Activated naive CD8-positive, alpha-beta T cell treated with anti-CD3 and anti-CD28 coated beads, Interleukin-2, amount 50 U/mL, for 16 hours (primary cell): ENCODE measurements around the gene MCRS1.
"Not testable (repeated sequence)": the region's sequence is repeated elsewhere in the genome, so short reads cannot be mapped to it uniquely, and the experiment has no call there.

ENCODE experiments used
- DNase-seq: peaks from one replicate; pipeline ENCODE4 v3.0.0-alpha.2; 2020; ENCODE audit warnings: low read depth, low spot score

MCRS1 gene

DNA sequence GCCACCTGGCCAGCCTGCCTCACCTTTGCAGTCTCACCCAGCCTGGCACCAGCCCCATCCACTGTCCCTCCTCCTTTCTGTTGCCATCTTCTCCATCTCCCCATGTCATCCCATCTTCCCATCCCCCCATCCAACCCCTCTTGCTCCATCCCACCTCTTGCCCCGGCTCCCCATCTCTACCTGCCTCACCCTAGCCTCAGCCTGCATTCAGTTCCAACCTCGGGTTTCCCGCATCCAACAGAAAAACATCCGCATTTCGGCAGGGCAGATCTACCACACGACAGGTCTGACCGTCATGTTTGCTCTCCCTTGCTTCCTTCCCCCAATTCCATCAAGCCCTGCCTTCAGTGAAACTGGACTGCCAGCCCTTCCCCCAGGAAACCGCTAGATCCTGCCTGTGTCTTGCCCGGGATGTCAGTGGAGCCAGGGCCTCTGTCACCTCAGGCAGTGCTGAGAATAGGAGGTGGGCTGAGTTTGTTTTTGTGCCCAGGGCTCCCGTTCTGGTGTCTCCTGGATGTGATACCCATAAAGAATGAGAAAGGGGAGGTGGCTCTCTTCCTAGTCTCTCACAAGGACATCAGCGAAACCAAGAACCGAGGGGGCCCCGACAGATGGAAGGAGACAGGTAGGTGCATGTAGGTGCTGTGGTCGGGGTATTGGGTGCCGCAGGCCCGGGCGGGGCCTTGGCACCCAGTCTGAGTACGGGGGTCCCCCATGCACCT, 26.6 kb downstream of the MCRS1 start:
- no peak for DNase-seq

DNA sequence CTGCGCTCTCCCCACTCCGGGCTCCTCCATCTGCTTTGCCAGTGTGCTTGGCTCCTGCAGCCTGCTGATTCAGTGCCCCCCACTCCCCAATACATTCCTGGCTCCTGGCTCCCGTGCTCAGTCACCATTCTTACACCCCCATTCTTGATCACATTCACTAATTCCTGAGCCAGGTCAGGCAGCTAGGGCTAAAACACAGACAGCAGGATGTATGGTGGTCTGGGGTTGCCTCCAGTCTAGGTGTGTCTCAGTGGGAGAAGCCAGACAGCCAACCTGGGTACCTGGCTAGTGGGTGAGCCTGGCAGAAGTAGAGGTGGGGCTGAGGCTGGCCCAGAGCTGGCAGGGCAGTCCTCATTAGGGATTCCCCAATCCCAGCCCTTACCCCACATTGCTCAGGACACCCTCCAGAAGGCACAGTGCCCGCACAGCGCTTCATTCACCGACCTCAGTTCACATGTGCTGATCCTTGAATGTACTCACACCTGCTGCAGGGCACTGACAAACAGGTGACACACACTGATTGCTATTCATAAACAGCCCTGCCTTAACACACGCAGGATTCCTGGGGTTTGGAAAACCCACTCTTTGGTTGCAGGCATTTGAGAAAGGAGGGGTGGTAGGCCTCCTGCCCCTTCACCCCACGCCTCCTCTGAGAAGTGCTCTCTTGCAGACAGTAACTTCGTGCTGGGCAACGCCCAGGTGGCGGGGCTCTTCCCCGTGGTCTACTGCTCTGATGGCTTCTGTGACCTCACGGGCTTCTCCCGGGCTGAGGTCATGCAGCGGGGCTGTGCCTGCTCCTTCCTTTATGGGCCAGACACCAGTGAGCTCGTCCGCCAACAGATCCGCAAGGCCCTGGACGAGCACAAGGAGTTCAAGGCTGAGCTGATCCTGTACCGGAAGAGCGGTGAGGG, 27.5 kb downstream of the MCRS1 start:
- no peak for DNase-seq

DNA sequence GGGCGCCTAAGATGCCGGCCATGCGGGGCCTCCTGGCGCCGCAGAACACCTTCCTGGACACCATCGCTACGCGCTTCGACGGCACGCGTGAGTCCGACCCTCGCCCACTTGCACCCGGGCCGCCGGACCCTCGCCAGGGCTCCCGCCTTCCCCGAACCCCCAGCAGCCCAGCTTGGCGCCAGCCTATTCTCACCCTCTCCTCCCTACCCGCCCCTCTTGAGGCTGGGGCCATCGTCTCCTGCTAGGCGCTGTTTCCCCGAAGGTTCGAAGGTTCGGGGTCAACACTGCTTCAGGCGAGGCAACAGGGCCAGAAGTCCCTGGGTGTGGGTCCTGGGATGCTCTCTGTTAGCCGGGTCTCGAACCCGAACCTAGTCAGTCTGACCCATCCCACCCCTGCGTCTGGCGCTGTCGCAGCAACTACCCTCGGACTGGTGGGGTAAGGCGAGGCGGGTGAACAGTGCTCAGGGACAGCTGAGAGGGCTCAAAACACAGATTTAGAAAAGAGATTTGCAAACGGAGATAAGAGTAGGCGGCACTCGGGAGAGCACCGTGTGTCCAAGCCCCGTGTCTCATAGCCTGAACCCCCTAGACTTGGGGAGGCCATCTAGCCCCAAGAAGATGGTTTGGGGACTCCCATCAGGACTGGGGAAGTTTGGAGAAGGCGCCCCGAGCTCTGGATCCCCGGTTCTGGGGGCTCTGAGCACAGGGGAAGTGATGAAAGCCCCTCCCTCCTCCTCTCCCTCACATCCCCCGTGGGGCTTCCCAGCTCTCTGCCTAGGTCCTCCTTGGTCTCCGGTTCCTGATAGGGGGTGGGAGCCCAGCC, 28.3 kb downstream of the MCRS1 start:
- no peak for DNase-seq

DNA sequence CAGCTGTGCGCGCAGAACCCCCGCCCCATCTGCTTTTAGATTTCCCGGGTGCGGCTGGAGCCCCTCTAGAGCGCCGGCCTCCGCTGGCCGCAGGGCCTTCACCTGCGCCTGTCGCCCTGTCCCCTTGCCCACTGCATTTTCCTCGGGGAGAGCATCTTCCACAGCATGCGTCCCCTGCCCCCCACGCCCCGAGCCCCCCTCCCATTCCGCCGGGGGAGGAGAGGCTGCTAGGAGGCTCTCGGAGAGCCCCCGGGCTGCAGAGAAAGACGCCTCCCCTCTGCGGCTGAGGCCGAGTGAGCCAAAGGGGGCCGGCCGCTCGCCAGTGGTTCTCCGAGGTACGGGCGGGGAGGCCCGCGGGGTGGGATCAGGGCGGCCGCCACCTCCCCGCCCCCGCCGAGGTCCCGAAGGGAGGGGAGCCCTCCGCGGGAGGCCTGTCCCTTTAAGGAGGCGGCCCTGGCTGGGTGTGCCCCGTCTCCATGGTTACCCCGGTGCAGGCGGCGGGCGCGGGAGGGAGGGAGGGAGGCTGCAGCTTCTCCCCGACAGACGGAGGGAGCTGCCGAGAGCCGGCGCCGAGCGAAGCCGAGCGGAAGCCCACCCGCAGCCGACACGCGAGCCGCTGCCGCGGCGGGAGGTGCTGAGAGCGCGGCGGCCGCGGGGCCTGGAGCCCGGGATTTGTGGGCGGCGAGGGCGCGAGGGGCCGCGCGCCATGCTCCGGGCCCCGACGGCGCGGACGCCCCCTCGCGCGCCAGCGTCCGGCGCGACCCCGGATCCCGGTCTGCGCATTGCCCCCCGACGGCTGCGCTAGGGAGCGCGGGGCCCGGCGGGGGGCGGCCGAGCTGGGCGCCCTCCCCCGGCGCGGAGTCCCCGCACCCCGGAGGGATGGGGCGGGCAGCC, 29.2 kb downstream of the MCRS1 start, which contains the start of gene KCNH3:
TSS of gene KCNH3 (plus strand) at position 521 of the 894 bp plus-strand sequence. CDS start 387 bp downstream, outside the sequence.
- DNase-seq: peak; percentile 77

DNA sequence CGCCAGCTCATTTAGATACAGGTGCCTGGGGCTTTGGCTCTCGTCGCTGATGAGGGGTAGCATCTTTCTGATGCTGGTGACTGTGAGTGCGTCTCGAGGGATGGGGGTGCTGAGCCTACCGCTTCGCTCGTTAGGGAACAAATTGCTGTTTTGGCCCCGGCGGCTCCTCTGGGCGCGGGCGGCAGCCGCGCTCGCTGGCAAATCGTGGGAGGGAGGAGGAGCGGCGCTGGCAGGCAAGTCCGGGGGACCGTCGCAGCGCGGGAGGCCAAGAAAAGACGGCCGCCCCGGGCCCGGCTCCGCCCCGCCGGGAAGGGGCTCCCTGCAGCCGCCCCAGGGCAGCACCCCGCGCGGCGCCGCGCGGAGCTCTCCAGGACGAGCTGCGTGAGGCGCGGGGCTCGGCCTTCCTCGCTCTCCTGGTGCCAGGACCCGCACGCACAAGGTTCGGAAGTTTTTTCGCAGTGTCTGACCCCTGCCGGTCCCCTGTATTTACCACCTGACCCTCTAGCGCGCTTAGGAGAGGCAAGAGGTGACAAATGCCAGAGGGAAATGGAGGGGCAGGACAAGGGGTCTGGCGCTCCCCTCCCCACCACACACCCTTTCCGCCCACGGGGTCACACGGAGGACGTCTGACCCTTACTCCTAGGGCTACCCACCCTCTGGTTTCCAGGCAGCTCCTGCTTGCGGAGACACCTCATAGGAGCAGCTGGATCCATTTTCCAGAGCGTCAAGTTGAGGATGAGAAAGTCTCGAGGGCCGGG, 30.0 kb downstream of the MCRS1 start:
- DNase-seq: no peak

DNA sequence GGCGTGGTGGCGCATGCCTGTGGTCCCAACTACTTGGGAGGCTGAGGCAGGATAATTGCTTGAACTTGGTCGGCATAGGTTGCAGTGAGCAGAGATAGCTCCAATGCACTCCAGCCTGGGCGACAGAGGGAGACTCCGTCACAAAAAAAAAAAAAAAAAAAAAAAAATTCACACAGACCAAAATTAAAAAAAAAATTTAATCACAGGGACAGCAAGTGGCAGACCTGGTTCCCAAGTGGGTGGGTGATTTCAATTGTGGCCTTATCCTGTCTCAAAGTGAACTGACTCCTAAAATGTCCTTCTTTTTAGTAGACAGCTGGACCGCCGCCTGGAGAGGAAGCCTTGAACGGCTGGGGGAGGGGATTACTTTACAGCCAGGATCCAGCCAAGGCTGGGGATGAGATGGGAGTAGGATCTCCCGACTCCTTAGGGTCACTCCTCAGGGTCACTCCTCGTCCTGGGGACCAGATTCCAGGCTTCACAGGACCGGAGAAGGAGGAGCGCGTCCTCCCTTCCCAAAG, 30.7 kb downstream of the MCRS1 start:
- no peak for DNase-seq

DNA sequence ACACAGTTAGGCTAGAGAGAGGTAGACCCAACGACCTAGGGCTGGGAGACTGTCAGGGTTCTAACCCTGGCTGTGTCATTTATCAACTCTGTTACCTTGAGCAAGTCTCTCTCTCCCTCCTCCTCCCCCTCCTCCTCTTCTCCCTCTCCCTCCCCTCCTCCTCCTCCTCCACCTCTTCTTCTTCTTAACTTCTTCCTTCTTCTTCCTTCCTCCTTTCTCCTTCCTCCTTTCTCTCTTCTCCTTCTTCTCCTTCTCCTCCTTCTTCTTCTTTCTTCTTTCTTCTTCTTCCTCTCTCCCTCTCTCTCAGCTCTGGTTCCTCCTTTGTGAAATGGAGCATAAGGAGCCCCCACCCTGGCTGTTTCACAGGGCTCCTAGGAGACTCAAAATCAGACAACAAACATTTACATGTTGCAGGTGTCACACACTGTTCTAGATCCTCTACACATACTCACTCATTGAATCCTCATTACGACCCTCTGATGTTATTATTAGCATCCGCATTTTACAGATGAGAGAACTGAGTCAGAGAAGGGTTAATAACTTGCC, 31.3 kb downstream of the MCRS1 start:
- no peak for DNase-seq

DNA sequence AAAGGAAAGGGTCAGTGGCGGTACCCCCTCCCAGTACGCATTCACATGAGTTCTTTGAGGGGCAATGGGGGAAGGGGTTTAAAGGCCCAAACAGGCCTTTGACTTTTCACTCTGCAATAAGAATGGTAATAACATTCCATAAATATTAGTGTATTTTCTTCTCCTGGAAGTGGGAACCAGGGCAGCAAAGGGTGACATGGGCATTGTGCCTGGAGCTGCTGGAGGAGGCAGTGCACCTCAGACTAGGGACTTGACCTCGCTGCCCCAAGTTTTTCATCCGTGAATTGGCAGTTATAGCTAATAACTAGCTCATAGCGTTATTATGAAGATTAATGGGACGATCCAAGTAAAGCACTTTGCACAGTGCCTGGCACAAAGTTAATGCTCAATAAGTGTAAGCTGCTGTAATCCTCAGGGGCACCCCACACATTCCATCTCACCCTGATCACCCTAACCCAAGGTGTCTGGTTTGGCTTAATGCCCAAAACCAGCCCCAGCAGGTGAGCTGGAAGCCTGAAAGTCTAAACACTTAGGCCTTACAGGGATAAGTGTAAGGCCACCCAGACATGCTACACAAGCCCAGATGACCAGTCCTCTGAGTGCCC, 31.9 kb downstream of the MCRS1 start:
- no peak for DNase-seq

DNA sequence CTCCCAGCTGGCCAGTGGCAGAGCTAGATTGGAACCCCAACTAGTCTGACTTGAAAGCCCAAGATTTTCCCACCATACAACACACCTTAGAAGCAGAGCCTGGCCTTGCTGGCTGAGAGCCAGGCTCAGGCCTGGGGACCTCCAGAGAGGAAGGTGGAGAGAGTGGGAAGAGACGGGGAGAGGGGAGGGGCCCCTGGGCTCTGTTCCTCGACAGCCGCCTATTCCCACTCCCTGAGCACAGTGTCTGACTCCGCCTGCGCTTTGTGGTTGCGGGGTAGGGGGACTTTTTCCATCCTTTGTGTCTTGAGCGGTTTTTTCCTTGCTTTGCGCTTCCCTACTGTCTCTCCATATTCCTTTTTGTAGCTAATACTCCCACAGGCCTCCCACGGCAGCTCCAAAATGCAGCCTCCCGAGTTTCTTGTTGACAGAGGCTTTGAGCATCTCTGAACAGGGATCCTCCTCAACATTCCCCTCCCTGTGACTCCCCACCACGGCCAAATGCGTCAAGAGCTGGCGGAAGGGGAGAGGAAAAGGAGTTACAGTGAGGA, 33.1 kb downstream of the MCRS1 start:
- DNase-seq: no peak

DNA sequence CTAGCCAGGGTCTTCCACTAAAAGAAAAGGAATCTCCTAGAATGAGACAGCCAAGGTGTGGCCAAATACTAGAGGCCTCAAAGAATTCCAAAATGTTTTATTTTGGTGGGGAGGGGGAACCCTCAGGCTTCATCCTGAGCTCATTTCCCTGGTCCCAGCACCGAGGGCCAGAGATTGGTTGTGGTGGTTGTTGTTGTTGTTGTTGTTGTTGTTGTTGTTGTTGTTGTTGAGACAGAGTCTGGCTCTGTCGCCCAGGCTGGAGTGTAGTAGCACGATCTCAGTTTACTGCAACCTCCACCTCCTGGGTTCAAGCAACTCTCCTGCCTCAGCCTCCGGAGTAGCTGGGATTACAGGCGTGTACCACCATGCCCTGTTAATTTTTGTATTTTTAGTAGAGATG, 33.8 kb downstream of the MCRS1 start:
- not testable (repeated sequence) for DNase-seq

DNA sequence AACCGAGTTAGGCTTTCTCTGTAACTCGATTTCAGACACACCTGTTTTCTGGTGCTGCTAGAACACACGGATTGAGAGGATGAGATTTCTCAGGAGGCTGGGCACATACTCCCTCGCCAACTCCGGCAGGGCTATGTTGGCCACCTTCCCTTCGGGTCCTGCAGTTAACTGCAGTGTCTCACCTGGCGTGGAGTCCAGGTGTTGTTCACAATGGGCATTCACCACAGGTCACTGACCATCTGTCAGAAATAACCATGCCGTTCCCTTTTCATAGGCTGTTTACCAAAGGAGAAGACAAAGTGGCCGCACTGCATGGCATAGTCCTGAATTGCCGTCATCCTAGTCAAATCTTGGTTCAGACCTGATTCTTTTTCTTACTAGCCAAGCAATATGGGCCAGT, 34.6 kb downstream of the MCRS1 start:
- no peak for DNase-seq

DNA sequence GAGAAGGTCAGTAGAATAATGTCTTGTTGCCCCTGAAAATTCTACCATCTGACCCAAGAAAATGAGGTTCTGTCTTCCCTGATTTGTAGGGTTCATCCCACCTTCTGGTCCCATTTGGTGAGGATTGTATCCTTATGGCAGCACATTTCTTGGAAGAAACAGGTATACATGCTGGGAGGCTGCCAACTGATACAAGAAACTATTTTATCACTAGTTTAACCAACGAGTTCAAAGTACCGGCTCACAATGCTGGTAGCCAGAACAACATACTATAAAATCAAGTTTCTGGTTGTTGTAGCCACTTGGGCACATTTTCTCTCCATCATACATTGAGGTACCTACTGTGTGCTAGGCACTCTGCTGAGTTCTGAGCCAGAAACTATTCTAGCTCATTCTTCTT, 36.2 kb downstream of the MCRS1 start:
- no peak for DNase-seq

DNA sequence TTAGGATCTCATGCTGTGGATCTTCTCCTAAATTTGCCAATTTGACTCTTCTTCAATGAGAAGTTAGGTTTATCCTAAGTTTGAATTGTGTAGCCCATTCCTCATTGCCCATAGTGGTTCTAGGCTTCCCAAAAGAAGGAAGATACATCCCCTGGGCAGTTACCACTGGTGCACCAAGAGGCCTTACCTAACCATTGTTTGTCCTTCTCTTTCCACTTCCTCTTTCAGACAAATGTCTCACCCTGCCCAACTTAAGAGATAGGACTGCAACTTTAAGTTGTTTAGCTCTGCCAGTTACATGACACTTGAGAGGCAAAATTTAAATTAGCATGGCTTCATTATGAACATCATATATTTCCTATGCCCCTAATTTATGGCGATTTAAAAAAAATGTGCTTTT, 38.5 kb downstream of the MCRS1 start:
- no peak for DNase-seq

DNA sequence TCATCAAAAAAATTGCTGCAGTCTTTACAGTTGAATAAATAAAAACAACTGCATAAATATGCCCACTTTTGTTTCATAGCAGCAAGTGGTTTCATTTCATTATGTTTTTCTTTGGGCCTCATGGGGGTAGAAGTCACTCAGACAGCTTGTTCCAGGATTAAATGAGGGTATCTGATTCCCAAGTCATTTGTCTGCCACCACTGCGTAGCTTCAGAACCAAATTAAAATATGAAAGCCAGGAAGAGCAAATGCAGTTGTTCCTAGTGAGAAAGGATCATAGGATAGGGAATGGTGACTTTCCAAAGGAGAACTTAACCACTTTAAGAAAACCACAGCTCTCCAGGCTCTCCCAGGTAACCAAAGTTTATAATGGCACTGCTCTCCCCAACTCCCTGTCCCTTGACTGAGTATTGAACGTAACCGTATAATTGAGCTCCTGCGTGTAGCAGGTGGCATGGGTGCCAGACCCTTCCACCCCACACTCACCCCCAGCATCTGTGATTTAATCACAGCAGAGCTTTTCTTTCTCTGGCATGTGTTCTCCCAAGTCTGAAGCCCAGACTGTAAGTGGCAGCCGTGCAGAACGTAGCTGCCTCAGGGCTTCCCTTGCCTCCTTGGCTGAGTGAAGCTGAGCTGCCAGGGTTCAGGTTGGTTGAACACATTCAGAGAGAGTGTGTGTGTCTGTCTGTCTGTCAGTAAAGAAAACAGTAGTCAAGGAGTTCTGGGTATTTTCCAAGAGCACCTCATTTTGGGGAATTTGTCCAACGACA, 40.4 kb downstream of the MCRS1 start:
- no peak for DNase-seq

DNA sequence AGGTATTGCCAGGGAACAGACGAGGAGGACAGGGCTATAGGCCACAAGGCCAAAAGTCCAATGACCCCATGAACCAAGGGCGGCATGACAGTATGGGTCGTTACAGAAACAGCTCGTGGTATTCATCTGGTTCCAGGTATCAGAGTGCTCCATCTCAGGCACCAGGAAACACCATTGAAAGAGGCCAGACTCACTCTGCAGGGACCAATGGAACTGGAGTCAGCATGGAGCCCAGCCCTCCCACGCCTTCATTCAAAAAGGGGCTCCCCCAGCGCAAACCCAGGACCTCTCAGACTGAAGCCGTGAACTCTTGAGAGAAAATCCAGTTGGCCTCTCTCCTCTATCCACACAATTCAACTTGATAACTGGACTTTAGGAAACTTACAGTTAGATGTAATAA, 42.0 kb downstream of the MCRS1 start:
- DNase-seq: no peak

DNA sequence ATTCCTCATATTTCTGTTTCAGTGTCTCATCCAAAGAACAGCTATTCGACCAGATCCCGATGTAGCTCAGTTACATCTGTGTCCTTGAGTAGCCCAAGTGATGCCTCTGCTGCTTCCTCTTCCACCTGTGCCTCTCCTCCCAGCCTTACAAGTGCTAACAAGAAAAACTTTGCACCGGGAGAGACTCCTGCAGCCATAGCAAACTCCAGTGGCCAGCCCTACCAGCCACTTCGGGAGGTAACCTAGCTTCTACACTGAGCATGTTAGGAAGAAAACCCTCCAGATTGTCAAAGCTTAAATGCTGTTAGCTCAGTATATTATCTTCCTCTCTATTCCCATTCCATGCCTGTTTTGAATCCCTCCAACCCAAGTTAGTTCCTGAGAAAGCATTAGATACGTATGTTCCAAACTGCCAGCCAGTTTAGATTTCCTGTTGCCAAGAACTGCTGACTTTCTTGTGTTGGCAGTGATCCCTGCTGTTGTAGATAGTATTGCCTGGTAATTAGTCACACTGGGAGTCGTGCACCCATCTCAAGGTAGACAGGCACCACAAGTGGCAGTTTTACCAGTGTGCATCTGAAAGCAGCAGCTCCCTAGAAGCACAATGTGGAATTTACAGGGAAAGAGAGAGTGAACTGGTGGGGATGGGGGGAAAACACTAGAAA, 43.1 kb downstream of the MCRS1 start:
- no peak for DNase-seq

DNA sequence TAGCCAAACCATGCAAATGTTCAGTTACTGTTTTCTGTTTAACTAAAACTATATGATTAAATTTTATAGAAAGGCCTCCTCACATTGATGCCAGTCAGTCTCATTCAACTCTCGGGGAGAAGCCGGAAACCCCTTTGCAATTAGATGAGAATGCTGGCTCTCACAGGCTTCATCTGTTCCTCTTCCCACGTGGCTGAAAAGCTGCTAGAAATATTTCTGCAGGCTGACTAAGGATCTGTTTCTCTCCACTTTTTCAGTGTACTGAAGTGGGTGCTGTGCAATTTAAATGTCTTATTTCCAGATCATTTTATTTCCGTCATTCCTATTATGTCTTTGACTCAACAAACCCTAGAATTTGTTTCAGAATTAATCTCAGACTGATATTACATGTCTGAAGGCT, 46.6 kb downstream of the MCRS1 start:
- no peak for DNase-seq

DNA sequence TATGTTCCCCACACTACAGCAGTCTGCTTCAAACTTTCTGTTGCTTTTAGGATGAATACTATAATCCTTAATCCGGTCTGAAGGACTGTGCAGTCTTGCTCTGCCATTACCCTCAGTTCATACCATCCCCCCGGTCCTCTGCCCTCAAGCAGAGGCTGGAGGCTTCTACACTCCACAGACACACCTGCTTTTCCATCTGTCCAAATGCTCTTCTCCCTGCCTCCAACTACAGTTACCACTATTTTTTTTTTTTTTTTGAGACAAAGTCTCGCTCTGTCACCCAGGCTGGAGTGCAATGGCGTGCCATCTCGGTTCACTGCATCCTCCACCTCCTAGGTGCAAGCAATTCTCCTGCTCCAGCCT, 48.4 kb downstream of the MCRS1 start:
- DNase-seq: no peak
